Liver (tissue), 9 donors: ENCODE data around the gene SLC38A3. TPM values are rescaled to one million over a fixed set of nuclear protein-coding genes. Genes with fewer than 3 reads are reported as not detected.

Experiments used
- DNase-seq: peaks from one replicate; pipeline ENCODE4 v3.0.0-alpha.2; 2017; ENCODE audit warnings: low spot score
- H3K27ac ChIP-seq, 2 donors: one replicate each; pipeline ENCODE4 v1.7.0; 2013; ENCODE audit warnings: inconsistent platforms in 2 of 2, low read length in 2 of 2, control low read depth in 1 of 2, low read depth in 1 of 2, mild to moderate bottlenecking in 1 of 2
- H3K27me3 ChIP-seq, 4 donors: one replicate each; pipeline versions ENCODE4 v1.6.1 to v1.7.0; 2013; ENCODE audit warnings: low read length in 3 of 4, inconsistent platforms in 1 of 4, mild to moderate bottlenecking in 1 of 4, moderate library complexity in 1 of 4; ENCODE audit not compliant: control insufficient read depth in 4 of 4, insufficient read depth in 4 of 4
- H3K36me3 ChIP-seq, 4 donors: one replicate each; pipeline versions ENCODE4 v1.6.1 to v1.7.0; 2013; ENCODE audit warnings: low read length in 3 of 4, mild to moderate bottlenecking in 3 of 4, low read depth in 1 of 4, moderate library complexity in 1 of 4; ENCODE audit not compliant: control insufficient read depth in 4 of 4, insufficient read depth in 3 of 4
- H3K4me1 ChIP-seq, 4 donors: one replicate each; pipeline versions ENCODE4 v1.6.1 to v1.7.0; 2013; ENCODE audit warnings: low read length in 3 of 4, mild to moderate bottlenecking in 3 of 4, moderate library complexity in 1 of 4; ENCODE audit not compliant: control insufficient read depth in 4 of 4, insufficient read depth in 4 of 4
- H3K4me3 ChIP-seq, 3 donors: one replicate each; pipeline versions ENCODE4 v1.6.1 to v1.7.0; 2013; ENCODE audit warnings: low read length in 3 of 3, control low read depth in 1 of 3, low read depth in 1 of 3, mild to moderate bottlenecking in 1 of 3
- H3K9ac ChIP-seq, 2 donors: one replicate each; pipeline ENCODE4 v1.7.0; 2013; ENCODE audit warnings: low read length in 2 of 2, mild to moderate bottlenecking in 2 of 2, moderate library complexity in 2 of 2, control low read depth in 1 of 2, low read depth in 1 of 2
- H3K9me3 ChIP-seq, 4 donors: one replicate each; pipeline versions ENCODE4 v1.6.1 to v1.7.0; 2013; ENCODE audit warnings: low read length in 3 of 4; ENCODE audit not compliant: control insufficient read depth in 4 of 4
- ATF3 ChIP-seq: IDR thresholded peaks from 2 replicates; pipeline ENCODE4 v1.6.1; 2016; ENCODE audit warnings: antibody characterized with exemption
- EGR1 ChIP-seq, 2 donors: IDR thresholded peaks; 2 replicates each; pipeline ENCODE4 v1.6.1; 2016 to 2018; ENCODE audit warnings: antibody characterized with exemption in 2 of 2, low read depth in 2 of 2
- FOXA1 ChIP-seq: IDR thresholded peaks from 2 replicates; pipeline ENCODE4 v1.6.1; 2016; ENCODE audit warnings: antibody characterized with exemption
- FOXA2 ChIP-seq: IDR thresholded peaks from 2 replicates; pipeline ENCODE4 v1.6.1; 2016; ENCODE audit warnings: antibody characterized with exemption
- GABPA ChIP-seq, 2 donors: IDR thresholded peaks in 1 of 2; conservative IDR thresholded peaks in 1 of 2; 2 replicates each; pipeline ENCODE4 v1.6.1; 2016; ENCODE audit warnings: antibody characterized with exemption in 2 of 2, mild to moderate bottlenecking in 1 of 2, moderate library complexity in 1 of 2
- HNF4A ChIP-seq, 2 donors: conservative IDR thresholded peaks; 2 replicates each; pipeline ENCODE4 v1.6.1; 2016; ENCODE audit warnings: antibody characterized with exemption in 2 of 2, mild to moderate bottlenecking in 2 of 2
- JUND ChIP-seq, 2 donors: IDR thresholded peaks; 2 replicates each; pipeline ENCODE4 v1.6.1; 2016; ENCODE audit warnings: antibody characterized with exemption in 2 of 2
- NR2F2 ChIP-seq: IDR thresholded peaks from 2 replicates; pipeline ENCODE4 v1.6.1; 2016; ENCODE audit warnings: antibody characterized with exemption
- RAD21 ChIP-seq, 2 donors: IDR thresholded peaks; 2 replicates each; pipeline ENCODE4 v1.6.1; 2016; ENCODE audit warnings: antibody characterized with exemption in 2 of 2, mild to moderate bottlenecking in 2 of 2
- REST ChIP-seq: IDR thresholded peaks from 2 replicates; pipeline ENCODE4 v1.6.1; 2016; ENCODE audit warnings: antibody characterized with exemption, mild to moderate bottlenecking
- RXRA ChIP-seq, 2 donors: IDR thresholded peaks; 2 replicates each; pipeline ENCODE4 v1.6.1; 2017 to 2018; ENCODE audit warnings: antibody characterized with exemption in 2 of 2, mild to moderate bottlenecking in 1 of 2
- SP1 ChIP-seq: IDR thresholded peaks from 2 replicates; pipeline ENCODE4 v1.6.1; 2018; ENCODE audit warnings: antibody characterized with exemption, mild to moderate bottlenecking
- TAF1 ChIP-seq: conservative IDR thresholded peaks from 2 replicates; pipeline ENCODE4 v1.6.1; 2016; ENCODE audit warnings: antibody characterized with exemption, mild to moderate bottlenecking
- YY1 ChIP-seq: IDR thresholded peaks from 2 replicates; pipeline ENCODE4 v1.6.1; 2016; ENCODE audit warnings: antibody characterized with exemption, mild to moderate bottlenecking
- ZBTB33 ChIP-seq: IDR thresholded peaks from 2 replicates; pipeline ENCODE4 v1.6.1; 2016; ENCODE audit warnings: antibody characterized with exemption
- WGBS: extraction: QIAGEN DNeasy Blood & Tissue Kit; methylation state at CpG from one replicate; pipeline ENCODE4 v1.1.7; 2013; 5-methylcytosine and 5-hydroxymethylcytosine counted together
- polyA plus RNA-seq, 2 donors: library from polyadenylated mRNA; stranded (reverse) in 1 of 2; unstranded in 1 of 2; fragments of 200-250 nt in 1 of 2; fragments of >200 nt in 1 of 2; fragmentation: Nextera tagmentation in 1 of 2; extraction: Ambion mirVana in 1 of 2; gene quantifications; one replicate each; pipeline versions ENCODE4 v1.2.1 to v1.2.3, GENCODE V29; 2013 to 2015
- total RNA-seq, 2 donors: library from RNA; depleted of rRNA; stranded (reverse); fragments of >200 nt; gene quantifications; one replicate each; pipeline ENCODE4 v1.2.3, GENCODE V29; 2014
- TF ChIP-seq, protein P1 (sequence below): IDR thresholded peaks from 2 replicates; pipeline ENCODE4 v1.6.1; 2016; ENCODE audit warnings: antibody characterized with exemption
- TF ChIP-seq, protein P2 (sequence below): fragments of 150-350 bp; IDR thresholded peaks from 2 replicates; pipeline ENCODE4 v1.5.1; 2017; ENCODE audit warnings: improper control_type of control experiment, low read depth, low read length; ENCODE audit not compliant: missing input control
- donor health status: healthy.
- donor health status: healthy.
- donor health status: healthy.
- donor health status: healthy.
- donor health status: healthy.

The SLC38A3 gene
- total and polyA plus RNA-seq, 4 donors: 98.1 to 180 (median 140) TPM

DNA sequence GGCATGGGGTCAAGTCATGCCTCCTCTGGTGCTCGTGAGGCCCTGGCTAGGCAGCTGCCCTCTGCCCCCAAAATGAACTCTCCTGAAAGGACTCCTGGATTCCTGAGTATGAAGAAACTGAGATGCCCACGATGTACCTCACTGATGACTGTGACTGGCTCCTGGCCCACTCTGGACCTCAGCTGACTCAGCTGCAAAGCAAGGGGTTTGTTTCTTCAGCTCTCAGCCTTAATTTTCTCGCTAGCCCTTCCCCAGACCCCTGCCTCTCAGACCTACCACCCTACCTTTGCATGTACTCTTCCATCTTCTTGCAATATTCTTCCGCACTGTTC is 25.7 kb downstream of the SLC38A3 start:
- peaks cover 8 to 18% (median 11%) of the 10 kb centered on the region in 4 donors for H3K4me1 ChIP-seq
- WGBS: 85% methylated on average over 4 of the region's 4 CpGs

DNA sequence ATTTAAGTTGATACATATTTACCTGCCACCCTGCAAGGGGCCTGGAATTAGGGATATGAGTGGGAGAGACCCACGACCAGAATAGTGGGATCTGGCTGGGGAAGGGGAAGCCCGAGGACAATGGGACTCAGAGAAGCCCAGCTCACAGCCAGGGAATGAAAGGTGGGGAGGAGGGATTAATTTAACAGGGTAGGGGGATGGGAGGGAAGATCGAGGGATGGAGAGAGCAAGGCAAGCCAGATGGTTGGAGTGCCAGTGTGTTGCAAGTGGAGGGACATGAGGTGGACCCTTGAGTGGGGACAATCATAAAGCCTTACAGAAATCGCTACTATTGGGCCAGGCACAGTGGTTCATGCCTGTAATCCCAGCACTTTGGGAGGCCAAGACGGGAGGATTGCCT is 26.5 kb downstream of the SLC38A3 start:
- TF ChIP-seq ZBTB33 (no peak), FOXA1 (no peak), NR2F2 (no peak), RXRA (IDR thresholded peaks at IDR 0.05) (no peak), SP1 (no peak), TAF1 (no peak), REST (no peak), ATF3 (no peak)
- TF ChIP-seq, protein P1, sequence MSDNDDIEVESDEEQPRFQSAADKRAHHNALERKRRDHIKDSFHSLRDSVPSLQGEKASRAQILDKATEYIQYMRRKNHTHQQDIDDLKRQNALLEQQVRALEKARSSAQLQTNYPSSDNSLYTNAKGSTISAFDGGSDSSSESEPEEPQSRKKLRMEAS: no peak
- WGBS: 88% methylated on average over 5 of the region's 5 CpGs
- H3K27me3 ChIP-seq: no peaks in the 10 kb centered on the region
- no peak for DNase-seq
- no peaks in the 10 kb centered on the region for H3K9me3 ChIP-seq
- no peak overlapping the region for H3K27ac ChIP-seq
- peaks cover 8 to 15% (median 11%) of the 10 kb centered on the region in 4 donors for H3K4me1 ChIP-seq
- H3K9ac ChIP-seq: no peak overlapping the region
- H3K36me3 ChIP-seq: no peaks in the 10 kb centered on the region
- H3K4me3 ChIP-seq: no peak overlapping the region

More for the DNA sequence above, 25.7 kb downstream of the SLC38A3 start:
- Histone ChIP-seq H3K9ac (no peak overlapping the region), H3K4me3 (no peak overlapping the region), H3K9me3 (no peaks in the 10 kb centered on the region), H3K36me3 (no peaks in the 10 kb centered on the region), H3K27me3 (no peaks in the 10 kb centered on the region), H3K27ac (no peak overlapping the region)
- TF ChIP-seq ATF3: no peak
- TF ChIP-seq SP1: no peak
- no peak for TF ChIP-seq JUND (IDR thresholded peaks at IDR 0.05)
- no peak for TF ChIP-seq NR2F2
- no peak for TF ChIP-seq YY1
- no peak for TF ChIP-seq GABPA (IDR thresholded peaks at IDR 0.05 in 1 of 2, conservative IDR thresholded peaks at IDR 0.05 in 1 of 2)
- no peak for TF ChIP-seq EGR1 (IDR thresholded peaks at IDR 0.05; ENCODE audit: low read depth in 2 of 2)
- TF ChIP-seq, protein P2, sequence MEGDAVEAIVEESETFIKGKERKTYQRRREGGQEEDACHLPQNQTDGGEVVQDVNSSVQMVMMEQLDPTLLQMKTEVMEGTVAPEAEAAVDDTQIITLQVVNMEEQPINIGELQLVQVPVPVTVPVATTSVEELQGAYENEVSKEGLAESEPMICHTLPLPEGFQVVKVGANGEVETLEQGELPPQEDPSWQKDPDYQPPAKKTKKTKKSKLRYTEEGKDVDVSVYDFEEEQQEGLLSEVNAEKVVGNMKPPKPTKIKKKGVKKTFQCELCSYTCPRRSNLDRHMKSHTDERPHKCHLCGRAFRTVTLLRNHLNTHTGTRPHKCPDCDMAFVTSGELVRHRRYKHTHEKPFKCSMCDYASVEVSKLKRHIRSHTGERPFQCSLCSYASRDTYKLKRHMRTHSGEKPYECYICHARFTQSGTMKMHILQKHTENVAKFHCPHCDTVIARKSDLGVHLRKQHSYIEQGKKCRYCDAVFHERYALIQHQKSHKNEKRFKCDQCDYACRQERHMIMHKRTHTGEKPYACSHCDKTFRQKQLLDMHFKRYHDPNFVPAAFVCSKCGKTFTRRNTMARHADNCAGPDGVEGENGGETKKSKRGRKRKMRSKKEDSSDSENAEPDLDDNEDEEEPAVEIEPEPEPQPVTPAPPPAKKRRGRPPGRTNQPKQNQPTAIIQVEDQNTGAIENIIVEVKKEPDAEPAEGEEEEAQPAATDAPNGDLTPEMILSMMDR: no peak
- no peak for TF ChIP-seq RXRA (IDR thresholded peaks at IDR 0.05)
- TF ChIP-seq FOXA1: no peak
- TF ChIP-seq HNF4A (conservative IDR thresholded peaks at IDR 0.05): no peak
- no peak for TF ChIP-seq REST
- TF ChIP-seq RAD21 (IDR thresholded peaks at IDR 0.05): no peak
- no peak for TF ChIP-seq TAF1
- TF ChIP-seq FOXA2: no peak
- DNase-seq: no peak
